Prostate gland (tissue), 2 donors: ENCODE results near the gene TFRC. TPM values are rescaled to one million over a fixed set of nuclear protein-coding genes. Genes with fewer than 3 reads are reported as not detected.

Experiments
- DNase-seq: peaks from one replicate; pipeline ENCODE4 v3.0.0-alpha.2; 2019; ENCODE audit warnings: low spot score
- H3K27ac ChIP-seq, 2 donors: fragments of 200-600 bp; sonication (generic); 2 replicates each; pipeline ENCODE4 v1.5.1; 2017 to 2019
- H3K27me3 ChIP-seq: fragments of 200-600 bp; sonication (generic); replicated peaks from 2 replicates; pipeline ENCODE4 v1.5.1; 2019; ENCODE audit not compliant: insufficient read depth
- H3K36me3 ChIP-seq, 2 donors: fragments of 200-600 bp; sonication (generic); 1 replicate in 1 of 2; 2 replicates in 1 of 2; pipeline versions ENCODE4 v1.5.1 to v1.8.1; 2017 to 2019
- H3K4me1 ChIP-seq: fragments of 200-600 bp; sonication (generic); replicated peaks from 2 replicates; pipeline ENCODE4 v1.5.1; 2019
- H3K4me3 ChIP-seq, 2 donors: fragments of 200-600 bp; sonication (generic); 2 replicates each; pipeline ENCODE4 v1.5.1; 2017 to 2019
- H3K9me3 ChIP-seq: fragments of 200-600 bp; sonication (generic); 2 replicates; pipeline ENCODE4 v1.5.1; 2017
- CTCF ChIP-seq, 4 experiments: fragments of 200-600 bp in 2 of 4; fragments of 450-650 bp in 2 of 4; sonication (generic) in 2 of 4; IDR thresholded peaks; 1 replicate in 3 of 4; 2 replicates in 1 of 4; pipeline ENCODE4 v1.5.1; 2016 to 2019; ENCODE audit warnings: antibody characterized with exemption in 4 of 4, mild to moderate bottlenecking in 2 of 4, moderate library complexity in 2 of 4
- POLR2A ChIP-seq: fragments of 450-650 bp; IDR thresholded peaks from one replicate; pipeline ENCODE4 v1.6.1; 2016; ENCODE audit warnings: antibody characterized with exemption, mild to moderate bottlenecking
- POLR2AphosphoS5 ChIP-seq: sonication (generic); formaldehyde crosslinking; IDR thresholded peaks from one replicate; pipeline ENCODE4 v1.6.1; 2017; ENCODE audit warnings: antibody characterized with exemption
- WGBS: methylation state at CpG from one replicate; pipeline ENCODE4 v1.1.5; 2018; 5-methylcytosine and 5-hydroxymethylcytosine counted together
- intact Hi-C: fragments of 100-400 bp; cut with DNase I; formaldehyde crosslinking; loops from one replicate; pipeline ENCODE4 v1.14.2; 2022
- total RNA-seq, 2 donors: library from RNA; depleted of rRNA; stranded (reverse); fragments of >200 nt; gene quantifications; one replicate each; pipeline ENCODE4 v1.1.0, GENCODE V29; 2016

Gene TFRC
- total RNA-seq, 2 donors from 2014 or later = 33.8 to 68.1 TPM

- H3K9me3 ChIP-seq = no peaks in the 10 kb centered on the region
- 60% methylated on average over 5 of the region's 5 CpGs for WGBS
These were observed 15.7 kb upstream of the TFRC start for GRCh38 chr3:196097373-196098154.

GRCh38 chr3:196096382-196096953, 14.6 kb upstream of the TFRC start:
- Histone ChIP-seq H3K27me3 (no peaks in the 10 kb centered on the region), H3K27ac (peak overlapping the region in 1 of 2 donors; percentile 7), H3K4me3 (no peak overlapping the region), H3K4me1 (no peaks in the 10 kb centered on the region), H3K36me3 (no peaks in the 10 kb centered on the region), H3K9me3 (no peaks in the 10 kb centered on the region)
- DNase-seq = peak; percentile 68
- intact Hi-C loops = no loop called here
- TF ChIP-seq POLR2AphosphoS5 (peak; percentile 80), POLR2A (no peak), CTCF (IDR thresholded peaks at IDR 0.05) (no peak)
- WGBS = 42% methylated on average over 11 of the region's 11 CpGs

More at GRCh38 chr3:196097373-196098154, 15.7 kb upstream of the TFRC start:
- Histone ChIP-seq H3K4me3 (no peak overlapping the region), H3K27me3 (no peaks in the 10 kb centered on the region), H3K4me1 (no peaks in the 10 kb centered on the region), H3K27ac (no peak overlapping the region), H3K36me3 (no peaks in the 10 kb centered on the region)
- intact Hi-C loops = no loop called here
- TF ChIP-seq POLR2AphosphoS5 (no peak), POLR2A (no peak), CTCF (IDR thresholded peaks at IDR 0.05) (no peak)
- DNase-seq = no peak

- Histone ChIP-seq H3K36me3 (no peaks in the 10 kb centered on the region), H3K9me3 (no peaks in the 10 kb centered on the region), H3K27me3 (no peaks in the 10 kb centered on the region), H3K4me1 (no peaks in the 10 kb centered on the region), H3K27ac (no peak overlapping the region), H3K4me3 (no peak overlapping the region)
- intact Hi-C loops = no loop called here
- TF ChIP-seq POLR2AphosphoS5 (no peak), CTCF (IDR thresholded peaks at IDR 0.05) (no peak), POLR2A (no peak)
- no peak for DNase-seq
- 73% methylated on average over 7 of the region's 7 CpGs for WGBS
These were observed 11.6 kb upstream of the TFRC start for GRCh38 chr3:196093317-196094111.

GRCh38 chr3:196087906-196088305, 6.0 kb upstream of the TFRC start:
- H3K36me3 ChIP-seq = no peaks in the 10 kb centered on the region
- no peak for DNase-seq
- intact Hi-C loops = no loop called here
- 76% methylated on average over 5 of the region's 5 CpGs for WGBS
- no peaks in the 10 kb centered on the region for H3K4me1 ChIP-seq
- no peaks in the 10 kb centered on the region for H3K27me3 ChIP-seq
- no peak overlapping the region for H3K27ac ChIP-seq
- no peaks in the 10 kb centered on the region for H3K9me3 ChIP-seq
- TF ChIP-seq CTCF (IDR thresholded peaks at IDR 0.05) (no peak), POLR2AphosphoS5 (no peak)
- H3K4me3 ChIP-seq = no peak overlapping the region
